COLO829 (cell line): ENCODE results near the gene MAST2.
"Not testable (repeated sequence)": the region's sequence is repeated elsewhere in the genome, so short reads cannot be mapped to it uniquely, and the experiment has no call there.

ENCODE experiments used
- DNase-seq: peaks from one replicate; pipeline ENCODE4 v3.0.0; 2012; ENCODE audit warnings: low spot score

Gene MAST2

GRCh38 chr1:45814776-45815175, 11.4 kb downstream of the MAST2 start:
- DNase-seq: no peak

- DNase-seq: no peak
Measured at GRCh38 chr1:45815667-45816458, 12.5 kb downstream of the MAST2 start.

GRCh38 chr1:45820173-45820572, 16.8 kb downstream of the MAST2 start:
- no peak for DNase-seq

GRCh38 chr1:45820788-45821187, 17.4 kb downstream of the MAST2 start:
- no peak for DNase-seq

GRCh38 chr1:45822644-45823043, 19.2 kb downstream of the MAST2 start:
- no peak for DNase-seq

GRCh38 chr1:45824607-45825006, 21.2 kb downstream of the MAST2 start:
- no peak for DNase-seq

- no peak for DNase-seq
Measured at GRCh38 chr1:45827256-45827655, 23.8 kb downstream of the MAST2 start.

GRCh38 chr1:45828841-45829240, 25.4 kb downstream of the MAST2 start:
- DNase-seq: peak; percentile 76

GRCh38 chr1:45833361-45833760, 29.9 kb downstream of the MAST2 start:
- DNase-seq: no peak

- no peak for DNase-seq
Measured at GRCh38 chr1:45834689-45835088, 31.3 kb downstream of the MAST2 start.

- no peak for DNase-seq
Measured at GRCh38 chr1:45836451-45836850, 33.0 kb downstream of the MAST2 start.

- not testable (repeated sequence) for DNase-seq
Measured at GRCh38 chr1:45836861-45837260, 33.4 kb downstream of the MAST2 start.

GRCh38 chr1:45838322-45838721, 34.9 kb downstream of the MAST2 start:
- not testable (repeated sequence) for DNase-seq

- no peak for DNase-seq
Measured at GRCh38 chr1:45840704-45841103, 37.3 kb downstream of the MAST2 start.

GRCh38 chr1:45842786-45843185, 39.4 kb downstream of the MAST2 start:
- DNase-seq: no peak

GRCh38 chr1:45843474-45843905, 40.1 kb downstream of the MAST2 start:
- no peak for DNase-seq

- DNase-seq: not testable (repeated sequence)
Measured at GRCh38 chr1:45844000-45844399, 40.6 kb downstream of the MAST2 start.

GRCh38 chr1:45846931-45847330, 43.5 kb downstream of the MAST2 start:
- no peak for DNase-seq

- no peak for DNase-seq
Measured at GRCh38 chr1:45848097-45848496, 44.7 kb downstream of the MAST2 start.

- no peak for DNase-seq
Measured at GRCh38 chr1:45848714-45849113, 45.3 kb downstream of the MAST2 start.

GRCh38 chr1:45850017-45850416, 46.6 kb downstream of the MAST2 start:
- no peak for DNase-seq

GRCh38 chr1:45854724-45855123, 51.3 kb downstream of the MAST2 start:
- no peak for DNase-seq

GRCh38 chr1:45857101-45857700, 53.8 kb downstream of the MAST2 start:
- no peak for DNase-seq
